GM08714 (cell line): ENCODE measurements around the gene B3GALT6.

Experiments
- H3K4me3 ChIP-seq: fragments of 200-500 bp; sonication (Bioruptor generic); 2 replicates; pipeline ENCODE4 v1.5.1; 2014; ENCODE audit warnings: mild to moderate bottlenecking, low read length, inconsistent platforms
- ZNF274 ChIP-seq: IDR thresholded peaks from 2 replicates; pipeline ENCODE4 v1.6.1; 2012; ENCODE audit warnings: mild to moderate bottlenecking, low read depth, low read length

B3GALT6 gene

GRCh38 chr1:1197551-1198422 is 34.2 kb upstream of the B3GALT6 start:
- no peak for TF ChIP-seq ZNF274
- H3K4me3 ChIP-seq = no peak overlapping the region

- TF ChIP-seq ZNF274 = no peak
- H3K4me3 ChIP-seq = no peak overlapping the region
Measured at GRCh38 chr1:1198423-1199140, 33.5 kb upstream of the B3GALT6 start.

GRCh38 chr1:1199141-1199960 is 32.7 kb upstream of the B3GALT6 start:
- no peak overlapping the region for H3K4me3 ChIP-seq
- no peak for TF ChIP-seq ZNF274

GRCh38 chr1:1199961-1200875 is 31.8 kb upstream of the B3GALT6 start:
- no peak for TF ChIP-seq ZNF274
- no peak overlapping the region for H3K4me3 ChIP-seq

GRCh38 chr1:1200876-1201810 is 30.9 kb upstream of the B3GALT6 start:
- no peak overlapping the region; the same call in 1 of the 2 replicates for H3K4me3 ChIP-seq
- no peak for TF ChIP-seq ZNF274

- TF ChIP-seq ZNF274 = no peak
- no peak overlapping the region for H3K4me3 ChIP-seq
Measured at GRCh38 chr1:1202831-1203560, 29.0 kb upstream of the B3GALT6 start.

GRCh38 chr1:1203561-1204424 is 28.2 kb upstream of the B3GALT6 start:
- TF ChIP-seq ZNF274 = no peak
- H3K4me3 ChIP-seq = no peak overlapping the region

- TF ChIP-seq ZNF274 = no peak
- H3K4me3 ChIP-seq = no peak overlapping the region
Measured at GRCh38 chr1:1204425-1204920, 27.6 kb upstream of the B3GALT6 start.

GRCh38 chr1:1204998-1205768 is 26.9 kb upstream of the B3GALT6 start:
- no peak overlapping the region for H3K4me3 ChIP-seq
- TF ChIP-seq ZNF274 = no peak

- no peak for TF ChIP-seq ZNF274
- no peak overlapping the region; the same call in 1 of the 2 replicates for H3K4me3 ChIP-seq
Measured at GRCh38 chr1:1205769-1206375, 26.2 kb upstream of the B3GALT6 start.
